GM12872 (cell line): ENCODE results near the gene KRT32.

Experiments
- CTCF ChIP-seq: IDR thresholded peaks from 3 replicates; pipeline ENCODE4 v1.5.1; 2011; ENCODE audit warnings: low read depth, mild to moderate bottlenecking, low read length, moderate library complexity; ENCODE audit not compliant: insufficient read depth

The KRT32 gene

GRCh38 chr17:41446806-41447205 is 20.4 kb downstream of the KRT32 start:
- TF ChIP-seq CTCF, result no peak

GRCh38 chr17:41444640-41445039 is 22.5 kb downstream of the KRT32 start:
- no peak for TF ChIP-seq CTCF

- no peak for TF ChIP-seq CTCF
These were observed 23.0 kb downstream of the KRT32 start for GRCh38 chr17:41444186-41444585.

- TF ChIP-seq CTCF, result no peak
These were observed 24.4 kb downstream of the KRT32 start for GRCh38 chr17:41442739-41443138.

- no peak for TF ChIP-seq CTCF
These were observed 26.6 kb downstream of the KRT32 start, which contains the start of gene KRT38 for GRCh38 chr17:41440531-41441033. Gene KRT38 (minus strand): TSS chr17:41440983. CDS start chr17:41440921, 62 bp downstream.

- no peak for TF ChIP-seq CTCF
These were observed 27.8 kb downstream of the KRT32 start for GRCh38 chr17:41439375-41439774.

GRCh38 chr17:41437769-41438168 is 29.4 kb downstream of the KRT32 start:
- no peak for TF ChIP-seq CTCF
